T-cell (primary cell): ENCODE data around the gene CLTCL1. TPM values are rescaled to one million over a fixed set of nuclear protein-coding genes. Genes with fewer than 3 reads are reported as not detected.

ENCODE experiments used
- total RNA-seq, 35 experiments: library from RNA in 6 of 35; stranded (reverse) in 6 of 35; fragments of 120-200 nt in 1 of 35; gene quantifications; one replicate each; pipeline versions ENCODE4 v1.2.1 to v1.2.4 and lab custom pipeline; 2013 to 2026

The CLTCL1 gene
- total RNA-seq, 5 donors from 2014 or later (not counting 1 experiment from before 2014, with no cell fraction given), result 0.63 to 3.9 (median 1.6) TPM

Other genes with a start within 250 kb of the CLTCL1 start
- 10 to 100 TPM; 50.9 to 79.2 (median 71.5) TPM for gene DGCR2, start 169.3 kb downstream of the CLTCL1 start, total RNA-seq
- under 1 TPM in 1 of 5 donors, not detected in 4; 0.37 TPM for gene TSSK2, start 160.4 kb downstream of the CLTCL1 start, total RNA-seq
- 10 to 100 TPM; 20.9 to 40.4 (median 22.9) TPM for gene ESS2, start 147.1 kb downstream of the CLTCL1 start, total RNA-seq
- gene GSC2, start 141.4 kb downstream of the CLTCL1 start, total RNA-seq, result not detected
- 10 to 100 TPM; 24.1 to 52.9 (median 45.7) TPM for gene SLC25A1, start 113.0 kb downstream of the CLTCL1 start, total RNA-seq
- 10 to 100 TPM; 24.4 to 31.4 (median 29.2) TPM for gene HIRA, start 140.0 kb upstream of the CLTCL1 start, total RNA-seq
- gene MRPL40, start 140.8 kb upstream of the CLTCL1 start, total RNA-seq, result 10 to 100 TPM; 12.1 to 16.1 (median 12.3) TPM
- 10 to 100 TPM; 34.5 to 41.3 (median 40.9) TPM for gene C22orf39, start 156.0 kb upstream of the CLTCL1 start, total RNA-seq
- 10 to 100 TPM; 52.9 to 85.1 (median 60.0) TPM for gene UFD1, start 187.5 kb upstream of the CLTCL1 start, total RNA-seq
- 1 to 10 TPM in 4 of 5 donors, under 1 TPM in 1; 0.56 to 2.7 (median 2.2) TPM for gene CDC45, start 188.2 kb upstream of the CLTCL1 start, total RNA-seq
- under 1 TPM in 4 of 5 donors, not detected in 1; 0.36 to 0.98 (median 0.85) TPM for gene CLDN5, start 232.7 kb upstream of the CLTCL1 start, total RNA-seq